Activated T-cell treated with anti-CD3 and anti-CD28 coated beads, Interleukin-2, amount 50 U/mL, for 48 hours (primary cell): ENCODE data around the gene PPM1A.
A peak's percentile ranks its signal among the peaks of the same experiment; 100 is the strongest.

Experiments
- DNase-seq, 2 experiments: peaks; one replicate each; pipeline ENCODE4 v3.0.0-alpha.2; 2020

The PPM1A gene

GRCh38 chr14:60227291-60227690 is 21.7 kb upstream of the PPM1A start:
- DNase-seq = no peak

- no peak for DNase-seq
These were observed 19.4 kb upstream of the PPM1A start for GRCh38 chr14:60229614-60230013.

GRCh38 chr14:60232185-60232584 is 16.8 kb upstream of the PPM1A start:
- DNase-seq = no peak

- no peak for DNase-seq
These were observed 15.8 kb upstream of the PPM1A start for GRCh38 chr14:60233251-60233650.

- DNase-seq = no peak
These were observed 15.1 kb upstream of the PPM1A start for GRCh38 chr14:60233891-60234290.

GRCh38 chr14:60235440-60235839 is 13.6 kb upstream of the PPM1A start:
- no peak for DNase-seq

GRCh38 chr14:60238955-60239354 is 10.1 kb upstream of the PPM1A start:
- DNase-seq = no peak

- no peak for DNase-seq
These were observed 8.7 kb upstream of the PPM1A start for GRCh38 chr14:60240139-60240856.

GRCh38 chr14:60241091-60241490 is 7.9 kb upstream of the PPM1A start:
- DNase-seq = no peak

- no peak for DNase-seq
These were observed 6.6 kb upstream of the PPM1A start for GRCh38 chr14:60242429-60242828.

- DNase-seq = no peak
These were observed 3.4 kb upstream of the PPM1A start for GRCh38 chr14:60245380-60246177.

- peak; percentile 79 to 84 for DNase-seq
These were observed 876 bp upstream of the PPM1A start for GRCh38 chr14:60247994-60248696.

GRCh38 chr14:60249321-60250256 is 568 bp downstream of the PPM1A start:
- peak; percentile 67 to 75 for DNase-seq

GRCh38 chr14:60250257-60251035 is 1.4 kb downstream of the PPM1A start:
- DNase-seq = no peak

- DNase-seq = no peak
These were observed 2.9 kb downstream of the PPM1A start for GRCh38 chr14:60251877-60252276.

GRCh38 chr14:60252630-60253029 is 3.6 kb downstream of the PPM1A start:
- DNase-seq = no peak

- DNase-seq = no peak
These were observed 4.6 kb downstream of the PPM1A start for GRCh38 chr14:60253649-60254048.

GRCh38 chr14:60254176-60254575 is 5.2 kb downstream of the PPM1A start:
- no peak for DNase-seq

- DNase-seq = no peak
These were observed 8.8 kb downstream of the PPM1A start for GRCh38 chr14:60257865-60258264.

GRCh38 chr14:60265163-60265562 is 16.1 kb downstream of the PPM1A start:
- no peak for DNase-seq

- no peak for DNase-seq
These were observed 17.3 kb downstream of the PPM1A start for GRCh38 chr14:60266021-60266937.
